ENCODE data around the gene GALNT7. TPM values are rescaled to one million over a fixed set of nuclear protein-coding genes. Genes with fewer than 3 reads are reported as not detected.

The GALNT7 gene
- total RNA-seq, 4 donors from 2014 or later = 8.7 to 22.4 (median 9.7) TPM

DNA sequence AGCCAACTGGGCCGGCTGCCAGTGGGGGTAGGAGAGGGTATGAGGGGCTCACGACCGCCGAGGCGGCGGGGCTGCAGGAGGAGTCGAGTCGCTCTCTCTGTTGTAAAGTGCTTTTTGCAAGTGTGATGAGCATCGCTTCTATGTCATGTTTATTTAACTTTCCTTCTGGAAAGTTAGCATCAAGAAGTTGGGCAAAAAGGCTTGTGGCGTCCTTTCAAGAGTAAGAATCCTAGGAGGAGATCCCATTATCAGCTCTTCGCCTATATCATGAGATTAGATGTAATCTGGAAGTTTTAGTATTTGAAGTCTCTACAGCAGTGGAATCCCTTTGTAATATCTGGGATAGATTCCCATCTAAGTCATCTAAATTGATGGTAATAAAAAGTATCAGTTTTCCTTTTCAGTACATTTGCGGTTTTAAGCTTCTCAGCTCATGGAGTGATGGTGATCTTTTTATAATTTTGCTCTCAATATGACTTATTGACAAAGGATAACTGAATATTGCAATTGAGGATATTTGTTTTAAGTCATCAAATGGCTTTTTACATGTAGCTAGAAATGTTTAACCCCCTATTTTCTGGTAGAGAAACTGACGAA lies 1.7 kb downstream of the GALNT7 start:
- Histone ChIP-seq H3K36me3 (no peaks in the 10 kb centered on the region), H3K4me3 (peak overlapping the region; percentile 72 to 93 (median 76)), H3K27me3 (no peaks in the 10 kb centered on the region), H3K4me1 (peaks cover 0 to 19% (median 13%) of the 10 kb centered on the region in 4 donors), H3K9me3 (no peaks in the 10 kb centered on the region), H3K27ac (peak overlapping the region; percentile 40 to 96 (median 92))
- TF ChIP-seq EP300 (IDR thresholded peaks at IDR 0.05) (no peak), POLR2A (IDR thresholded peaks at IDR 0.05) (no peak)
- TF ChIP-seq, protein P1, sequence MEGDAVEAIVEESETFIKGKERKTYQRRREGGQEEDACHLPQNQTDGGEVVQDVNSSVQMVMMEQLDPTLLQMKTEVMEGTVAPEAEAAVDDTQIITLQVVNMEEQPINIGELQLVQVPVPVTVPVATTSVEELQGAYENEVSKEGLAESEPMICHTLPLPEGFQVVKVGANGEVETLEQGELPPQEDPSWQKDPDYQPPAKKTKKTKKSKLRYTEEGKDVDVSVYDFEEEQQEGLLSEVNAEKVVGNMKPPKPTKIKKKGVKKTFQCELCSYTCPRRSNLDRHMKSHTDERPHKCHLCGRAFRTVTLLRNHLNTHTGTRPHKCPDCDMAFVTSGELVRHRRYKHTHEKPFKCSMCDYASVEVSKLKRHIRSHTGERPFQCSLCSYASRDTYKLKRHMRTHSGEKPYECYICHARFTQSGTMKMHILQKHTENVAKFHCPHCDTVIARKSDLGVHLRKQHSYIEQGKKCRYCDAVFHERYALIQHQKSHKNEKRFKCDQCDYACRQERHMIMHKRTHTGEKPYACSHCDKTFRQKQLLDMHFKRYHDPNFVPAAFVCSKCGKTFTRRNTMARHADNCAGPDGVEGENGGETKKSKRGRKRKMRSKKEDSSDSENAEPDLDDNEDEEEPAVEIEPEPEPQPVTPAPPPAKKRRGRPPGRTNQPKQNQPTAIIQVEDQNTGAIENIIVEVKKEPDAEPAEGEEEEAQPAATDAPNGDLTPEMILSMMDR (IDR thresholded peaks at IDR 0.05) = no peak
- WGBS, 2 donors = 6 to 7% methylated on average over 13 of the region's 13 CpGs
- DNase-seq (ENCODE audit: low spot score in 2 of 2) = no peak

DNA sequence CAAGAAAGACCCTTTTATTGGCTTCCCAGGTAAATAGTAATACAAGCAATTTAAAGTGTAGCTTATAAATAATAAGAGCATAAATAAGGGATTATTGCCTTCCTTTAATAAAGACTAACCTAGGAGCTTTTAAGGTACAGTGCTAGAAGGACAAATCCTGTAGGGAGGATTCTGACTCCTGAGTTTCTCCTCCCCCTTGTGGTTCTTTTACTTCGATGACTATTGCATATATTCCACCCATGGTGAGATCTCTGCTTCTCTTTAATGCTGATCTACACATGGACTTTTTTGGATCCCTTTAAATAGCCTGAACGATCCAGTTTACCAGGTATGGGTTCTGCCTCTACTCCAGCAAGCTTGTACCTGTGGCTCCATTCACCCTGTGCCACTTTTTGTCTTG lies 2.5 kb downstream of the GALNT7 start:
- H3K9me3 ChIP-seq = no peaks in the 10 kb centered on the region
- H3K27ac ChIP-seq = no peak overlapping the region
- no peak for DNase-seq (ENCODE audit: low spot score in 2 of 2)
- no peak overlapping the region for H3K4me3 ChIP-seq
- peaks cover 0 to 19% (median 13%) of the 10 kb centered on the region in 4 donors for H3K4me1 ChIP-seq
- no peaks in the 10 kb centered on the region for H3K27me3 ChIP-seq
- 47 to 57% methylated on average over 2 of the region's 2 CpGs for WGBS, 2 donors
- no peaks in the 10 kb centered on the region for H3K36me3 ChIP-seq
- TF ChIP-seq, protein P1 (IDR thresholded peaks at IDR 0.05) = no peak
- TF ChIP-seq EP300 (IDR thresholded peaks at IDR 0.05) (no peak), POLR2A (IDR thresholded peaks at IDR 0.05) (no peak)

DNA sequence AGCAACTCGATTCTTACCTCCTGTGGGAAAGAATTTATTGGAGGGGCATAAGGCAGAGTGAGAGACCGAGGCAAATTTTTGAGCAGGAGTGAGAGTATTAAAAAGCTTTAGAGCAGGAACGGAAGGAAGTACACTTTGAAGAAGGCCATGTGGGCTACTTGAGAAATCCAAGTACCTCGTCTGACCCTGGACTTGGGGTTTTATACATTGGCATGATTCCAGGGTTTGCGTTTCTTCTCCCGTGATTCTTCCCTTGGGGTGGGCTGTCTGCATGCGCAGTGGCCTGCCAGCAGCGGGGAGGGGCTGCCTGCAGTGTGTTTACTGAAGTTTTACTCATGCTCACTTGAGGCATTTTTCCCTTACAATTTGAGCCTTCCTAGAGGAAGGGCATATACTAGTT lies 3.4 kb downstream of the GALNT7 start:
- H3K4me3 ChIP-seq = no peak overlapping the region
- 67 to 71% methylated on average over 8 of the region's 8 CpGs for WGBS, 2 donors
- no peaks in the 10 kb centered on the region for H3K36me3 ChIP-seq
- H3K9me3 ChIP-seq = no peaks in the 10 kb centered on the region
- no peak overlapping the region for H3K27ac ChIP-seq
- DNase-seq (ENCODE audit: low spot score in 2 of 2) = no peak
- H3K4me1 ChIP-seq = peaks cover 0 to 19% (median 13%) of the 10 kb centered on the region in 4 donors
- no peak for TF ChIP-seq EP300 (IDR thresholded peaks at IDR 0.05)
- TF ChIP-seq, protein P1 (IDR thresholded peaks at IDR 0.05) = no peak
- TF ChIP-seq POLR2A (IDR thresholded peaks at IDR 0.05) = no peak
- no peaks in the 10 kb centered on the region for H3K27me3 ChIP-seq

DNA sequence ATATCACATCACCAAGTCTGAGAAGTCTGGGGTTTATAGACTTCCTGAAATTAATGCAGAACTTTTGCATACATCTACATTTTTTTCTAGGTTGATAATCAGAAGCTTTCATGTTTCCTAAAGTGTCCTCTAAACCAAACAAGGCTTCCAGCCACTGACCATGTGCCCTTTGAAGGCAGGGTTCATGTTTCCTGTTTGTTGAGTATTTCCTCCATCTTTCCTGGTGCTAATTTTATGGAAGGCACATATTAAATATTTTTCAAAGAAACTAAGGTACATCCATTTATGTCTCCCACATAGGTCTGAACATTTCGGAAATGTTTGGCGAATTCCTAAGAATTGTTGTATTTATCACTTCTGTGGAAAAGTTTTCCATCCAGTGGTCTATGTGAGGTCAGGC lies 5.6 kb downstream of the GALNT7 start:
- peaks cover 0 to 15% (median 11%) of the 10 kb centered on the region in 4 donors for H3K4me1 ChIP-seq
- DNase-seq (ENCODE audit: low spot score in 2 of 2) = no peak
- H3K27ac ChIP-seq = no peak overlapping the region
- H3K4me3 ChIP-seq = no peak overlapping the region
- TF ChIP-seq POLR2A (IDR thresholded peaks at IDR 0.05) = no peak
- TF ChIP-seq EP300 (IDR thresholded peaks at IDR 0.05) = no peak
- TF ChIP-seq, protein P1 (IDR thresholded peaks at IDR 0.05) = no peak
- WGBS, 2 donors = 94 to 99% methylated on average over 2 of the region's 2 CpGs
- no peaks in the 10 kb centered on the region for H3K27me3 ChIP-seq
- no peaks in the 10 kb centered on the region for H3K36me3 ChIP-seq
- H3K9me3 ChIP-seq = no peaks in the 10 kb centered on the region

DNA sequence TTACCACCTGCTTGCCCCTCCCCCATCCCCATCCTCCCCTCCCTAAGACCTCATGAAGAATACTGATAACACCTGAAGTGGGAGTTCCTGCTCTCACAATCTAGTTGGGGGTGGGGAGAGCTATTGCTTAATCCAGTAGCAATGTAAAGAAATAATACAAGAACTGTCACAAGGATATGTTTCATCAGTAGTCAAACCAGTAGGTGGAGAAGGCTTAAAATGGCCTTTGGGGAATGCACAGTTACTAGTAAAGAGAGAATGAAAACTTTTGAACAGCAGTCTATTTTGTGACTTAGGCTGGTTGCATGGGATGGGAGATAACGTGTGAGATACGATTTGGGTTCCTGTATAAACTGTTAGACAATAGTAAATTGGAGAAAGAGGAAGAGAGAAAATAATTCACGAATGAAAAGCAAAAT lies 6.0 kb downstream of the GALNT7 start:
- Histone ChIP-seq H3K36me3 (no peaks in the 10 kb centered on the region), H3K27me3 (no peaks in the 10 kb centered on the region), H3K27ac (no peak overlapping the region), H3K4me3 (no peak overlapping the region), H3K4me1 (peaks cover 0 to 15% (median 11%) of the 10 kb centered on the region in 4 donors), H3K9me3 (no peaks in the 10 kb centered on the region)
- 60 to 65% methylated on average over 3 of the region's 3 CpGs for WGBS, 2 donors
- TF ChIP-seq POLR2A (IDR thresholded peaks at IDR 0.05) (no peak), EP300 (IDR thresholded peaks at IDR 0.05) (no peak)
- TF ChIP-seq, protein P1 (IDR thresholded peaks at IDR 0.05) = no peak
- DNase-seq (ENCODE audit: low spot score in 2 of 2) = no peak

All from tibial nerve (tissue), 4 donors.